A549 (cell line): Measurements from ENCODE around the gene ORC3. TPM values are rescaled to one million over a fixed set of nuclear protein-coding genes. Genes with fewer than 3 reads are reported as not detected.
A peak's percentile ranks its signal among the peaks of the same experiment; 100 is the strongest.

ENCODE experiments used
- ATAC-seq, 2 experiments: fragments of 200-7000 bp in 1 of 2; fragments of >200 bp in 1 of 2; cut with Nextera tagmentation in 1 of 2; cut with Tn5 transposase in 1 of 2; 3 replicates each; pipeline versions ENCODE4 v1.8.0 to v1.9.1; 2018 to 2020; ENCODE audit warnings: mild to moderate bottlenecking in 1 of 2, moderate library complexity in 1 of 2
- CTCF ChIA-PET: fragments of 300-600 bp; sonication (Branson Sonifier 250); formaldehyde crosslinking; extraction: SDS; loops from one replicate; lab custom pipeline; 2021; ENCODE audit warnings: antibody characterized with exemption, inconsistent platforms; lab: Yijun Ruan, JAX
- POLR2A ChIA-PET: fragments of 350-600 bp; formaldehyde crosslinking; extraction: SDS; loops from one replicate; lab custom pipeline; 2021; ENCODE audit warnings: antibody characterized with exemption, inconsistent platforms; lab: Yijun Ruan, JAX
- DNase-seq, 2 experiments: peaks; one replicate each; pipeline versions ENCODE4 v3.0.0 to v3.0.0-alpha.2; 2011 to 2016; ENCODE audit warnings: low read depth in 1 of 2, low spot score in 1 of 2
- FAIRE-seq: peaks from 2 replicates; lab custom pipeline; 2011; peaks lifted over from hg19 to GRCh38; lab: Jason Lieb, UNC
- H3K27ac ChIP-seq, 2 experiments: fragments of >200 bp; sonication (Bioruptor Twin); formaldehyde crosslinking; 3 replicates each; pipeline ENCODE4 v1.5.1; 2016 to 2017
- H3K4me1 ChIP-seq: fragments of >200 bp; sonication (Bioruptor Twin); formaldehyde crosslinking; 3 replicates; pipeline ENCODE4 v1.6.1; 2016
- H3K4me2 ChIP-seq: fragments of >200 bp; sonication (Bioruptor Twin); formaldehyde crosslinking; 3 replicates; pipeline ENCODE4 v1.6.1; 2016
- H3K4me3 ChIP-seq: fragments of >200 bp; sonication (Bioruptor Twin); formaldehyde crosslinking; 3 replicates; pipeline ENCODE4 v1.5.1; 2016
- H3K9me3 ChIP-seq: fragments of >200 bp; sonication (Bioruptor Twin); formaldehyde crosslinking; 3 replicates; pipeline ENCODE4 v1.6.1; 2016
- BHLHE40 ChIP-seq: IDR thresholded peaks from 2 replicates; pipeline ENCODE4 v1.6.1; 2012; ENCODE audit warnings: low read depth, low read length, inconsistent platforms
- CBX2 ChIP-seq: fragments of 200-600 bp; sonication (generic); IDR thresholded peaks from 2 replicates; pipeline ENCODE4 v1.6.1; 2016; ENCODE audit warnings: low read depth, mild to moderate bottlenecking, borderline replicate concordance
- CTCF ChIP-seq: fragments of >200 bp; sonication (Bioruptor Twin); formaldehyde crosslinking; IDR thresholded peaks from 3 replicates; pipeline ENCODE4 v1.5.1; 2016
- EHF ChIP-seq: fragments of 250-450 bp; sonication (Bioruptor Pico); IDR thresholded peaks from 2 replicates; pipeline ENCODE4 v1.5.0; 2020; ENCODE audit warnings: mild to moderate bottlenecking
- EHMT2 ChIP-seq: fragments of 200-600 bp; sonication (generic); IDR thresholded peaks from 2 replicates; pipeline ENCODE4 v1.6.1; 2016; ENCODE audit warnings: antibody characterized with exemption, low read depth, mild to moderate bottlenecking, moderate library complexity
- ELK1 ChIP-seq: fragments of 150-350 bp; IDR thresholded peaks from 2 replicates; pipeline ENCODE4 v1.6.1; 2014; ENCODE audit warnings: low read depth, mild to moderate bottlenecking, low read length
- FOSB ChIP-seq: fragments of 250-450 bp; sonication (Bioruptor Pico); IDR thresholded peaks from 2 replicates; pipeline ENCODE4 v1.5.0; 2020; ENCODE audit warnings: mild to moderate bottlenecking, moderate library complexity
- FOSL2 ChIP-seq, 2 experiments: fragments of 450-650 bp in 1 of 2; fragments of >200 bp in 1 of 2; sonication (Bioruptor Twin) in 1 of 2; formaldehyde crosslinking; IDR thresholded peaks; 2 replicates each; pipeline versions ENCODE4 v1.5.0 to v1.6.1; 2016 to 2020; ENCODE audit warnings: mild to moderate bottlenecking in 1 of 2, moderate library complexity in 1 of 2
- FOXS1 ChIP-seq: fragments of 250-450 bp; sonication (Bioruptor Pico); IDR thresholded peaks from 2 replicates; pipeline ENCODE4 v1.5.0; 2020; ENCODE audit warnings: mild to moderate bottlenecking, moderate library complexity
- GATA3 ChIP-seq: IDR thresholded peaks from 2 replicates; pipeline ENCODE4 v1.6.1; 2012; ENCODE audit warnings: borderline replicate concordance
- HDAC2 ChIP-seq: fragments of 200-600 bp; sonication (generic); IDR thresholded peaks from 2 replicates; pipeline ENCODE4 v1.6.1; 2016
- HEYL ChIP-seq: fragments of 250-450 bp; sonication (Bioruptor Pico); IDR thresholded peaks from 2 replicates; pipeline ENCODE4 v1.8.0; 2021; ENCODE audit warnings: mild to moderate bottlenecking, moderate library complexity
- HOXA7 ChIP-seq: fragments of 250-450 bp; sonication (Bioruptor Pico); IDR thresholded peaks from 2 replicates; pipeline ENCODE4 v1.5.0; 2020; ENCODE audit warnings: mild to moderate bottlenecking, moderate library complexity
- JUN ChIP-seq, 2 experiments: fragments of >200 bp; sonication (Bioruptor Twin); formaldehyde crosslinking; IDR thresholded peaks; 2 replicates in 1 of 2; 3 replicates in 1 of 2; pipeline ENCODE4 v1.6.1; 2016 to 2017
- JUNB ChIP-seq: fragments of >200 bp; sonication (Bioruptor Twin); formaldehyde crosslinking; IDR thresholded peaks from 2 replicates; pipeline ENCODE4 v1.6.1; 2016
- KDM1A ChIP-seq: fragments of 200-600 bp; sonication (generic); IDR thresholded peaks from 2 replicates; pipeline ENCODE4 v1.6.1; 2016; ENCODE audit warnings: low read depth, mild to moderate bottlenecking
- MAFK ChIP-seq: fragments of 450-650 bp; IDR thresholded peaks from 2 replicates; pipeline ENCODE4 v1.6.1; 2014; ENCODE audit not compliant: partially characterized antibody
- MAZ ChIP-seq: fragments of 150-350 bp; IDR thresholded peaks from 2 replicates; pipeline ENCODE4 v1.6.1; 2014; ENCODE audit warnings: antibody characterized with exemption, low read depth, low read length, borderline replicate concordance
- NFE2L2 ChIP-seq: fragments of 150-350 bp; conservative IDR thresholded peaks from 2 replicates; pipeline ENCODE4 v1.6.1; 2014; ENCODE audit warnings: low read length
- PHF8 ChIP-seq: fragments of 200-600 bp; sonication (generic); IDR thresholded peaks from 2 replicates; pipeline ENCODE4 v1.6.1; 2016; ENCODE audit warnings: low read depth, mild to moderate bottlenecking, antibody characterized with exemption, moderate library complexity, borderline replicate concordance
- POLR2A ChIP-seq: IDR thresholded peaks from 2 replicates; pipeline ENCODE4 v1.6.1; 2012; ENCODE audit warnings: mild to moderate bottlenecking, low read length
- RARB ChIP-seq: fragments of 250-450 bp; sonication (Bioruptor Pico); IDR thresholded peaks from 2 replicates; pipeline ENCODE4 v1.8.0; 2021; ENCODE audit warnings: mild to moderate bottlenecking, moderate library complexity
- RCOR1 ChIP-seq: fragments of 150-350 bp; IDR thresholded peaks from 2 replicates; pipeline ENCODE4 v1.6.1; 2014; ENCODE audit warnings: antibody characterized with exemption, low read length, low read depth
- RNF2 ChIP-seq: fragments of 200-600 bp; sonication (generic); IDR thresholded peaks from 2 replicates; pipeline ENCODE4 v1.6.1; 2016; ENCODE audit warnings: low read depth, mild to moderate bottlenecking, antibody characterized with exemption, moderate library complexity, borderline replicate concordance
- SMC3 ChIP-seq: fragments of >200 bp; sonication (Bioruptor Twin); formaldehyde crosslinking; IDR thresholded peaks from 3 replicates; pipeline ENCODE4 v1.6.1; 2018; ENCODE audit warnings: inconsistent platforms
- TFCP2L1 ChIP-seq: fragments of 250-450 bp; sonication (Bioruptor Pico); IDR thresholded peaks from 2 replicates; pipeline ENCODE4 v1.5.0; 2021; ENCODE audit warnings: mild to moderate bottlenecking
- TP53 ChIP-seq: fragments of 250-450 bp; sonication (Bioruptor Pico); IDR thresholded peaks from 2 replicates; pipeline ENCODE4 v1.5.0; 2021; ENCODE audit warnings: mild to moderate bottlenecking, moderate library complexity
- ZC3H11A ChIP-seq: fragments of 450-650 bp; IDR thresholded peaks from 2 replicates; pipeline ENCODE4 v1.6.1; 2014; ENCODE audit warnings: antibody characterized with exemption, mild to moderate bottlenecking
- ZNF302 ChIP-seq: fragments of 250-450 bp; sonication (Bioruptor Pico); IDR thresholded peaks from 2 replicates; pipeline ENCODE4 v1.9.0; 2021; ENCODE audit warnings: inconsistent platforms, mild to moderate bottlenecking, moderate library complexity
- ZSCAN20 ChIP-seq: fragments of 250-450 bp; sonication (Bioruptor Pico); IDR thresholded peaks from 2 replicates; pipeline ENCODE4 v1.8.0; 2022; ENCODE audit warnings: mild to moderate bottlenecking, moderate library complexity
- WGBS: methylation state at CpG from one replicate; pipeline ENCODE4 v1.1.6; 2017; ENCODE audit errors: missing lambda C conversion rate; 5-methylcytosine and 5-hydroxymethylcytosine counted together
- polyA minus RNA-seq: library from RNA; depleted of rRNA, polyadenylated mRNA; stranded (reverse); fragments of >200 nt; gene quantifications from 2 replicates; pipeline ENCODE4 v1.2.3, GENCODE V29; 2011; rRNA and poly(A)+ RNA removed
- polyA plus RNA-seq, 4 experiments: library from polyadenylated mRNA; depleted of rRNA in 3 of 4; stranded (reverse); fragments of >200 nt; fragmentation: RNase III in 1 of 4; extraction: RNeasy Plus Mini Kit Qiagen cat#74134 plus additional on column Dnase treatment in 1 of 4; gene quantifications; 2 replicates in 3 of 4; 3 replicates in 1 of 4; pipeline ENCODE4 v1.2.3, GENCODE V29; 2011 to 2017
- TF ChIP-seq, protein P1 (sequence below): IDR thresholded peaks from 2 replicates; pipeline ENCODE4 v1.6.1; 2012
- TF ChIP-seq, protein P2 (sequence below): fragments of >200 bp; sonication (Bioruptor Twin); formaldehyde crosslinking; IDR thresholded peaks from 3 replicates; pipeline ENCODE4 v1.6.1; 2016
- TF ChIP-seq, protein P3 (sequence below): IDR thresholded peaks from 2 replicates; pipeline ENCODE4 v1.6.1; 2012

Gene ORC3
- polyA plus RNA-seq (2011; rRNA removed) (48.3 and 50.1 TPM in 2 replicates), polyA plus RNA-seq (2017; fragmentation: RNase III; extraction: RNeasy Plus Mini Kit Qiagen cat#74134 plus additional on column Dnase treatment) (25.5 to 30.5 TPM (median 27.8 TPM) in 3 replicates), polyA minus RNA-seq (11.4 and 14.9 TPM in 2 replicates)
- 13.4 TPM in 2 replicates for polyA plus RNA-seq (2012; cell fraction: cytosol; rRNA removed)
- 7.0 and 8.4 TPM in 2 replicates for polyA plus RNA-seq (2012; cell fraction: nucleus; rRNA removed)

DNA sequence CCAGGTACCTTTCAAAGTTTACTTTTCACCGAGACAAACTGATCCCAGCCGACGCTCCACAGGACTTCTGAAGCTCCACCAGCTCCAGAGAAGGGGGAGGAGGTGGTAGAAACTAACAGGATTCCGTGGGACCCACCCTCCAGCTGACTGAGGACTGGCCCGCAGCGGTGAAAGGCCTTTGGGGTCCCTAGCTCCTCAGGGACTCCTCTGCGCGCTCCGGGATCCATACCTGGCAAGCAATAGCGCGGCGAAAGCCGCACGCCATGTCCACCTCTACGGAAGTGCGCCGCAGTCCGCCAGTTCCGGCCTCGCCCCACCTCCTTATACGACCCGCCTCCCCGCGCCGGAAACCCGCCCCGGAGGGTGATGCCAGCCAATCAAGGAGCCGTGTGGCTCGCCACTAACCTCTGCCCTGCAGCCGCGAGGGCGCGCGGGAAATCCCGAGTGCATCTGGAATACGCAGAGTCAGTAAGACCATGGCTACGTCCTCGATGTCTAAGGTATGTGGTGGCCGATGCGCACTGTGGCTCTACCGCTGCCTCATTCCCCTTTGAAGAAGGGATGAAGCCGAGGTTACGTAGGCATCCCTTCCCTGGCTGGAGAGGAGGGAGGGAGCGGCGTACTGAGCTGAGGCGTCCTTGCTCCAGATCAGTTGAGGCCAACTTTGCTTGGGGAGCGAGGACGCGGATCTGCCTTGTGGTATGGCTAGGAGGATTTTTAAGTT, at the start of gene ORC3, which contains the start of gene RARS2:
ORC3 (plus strand) TSS at position 443 of the 724 bp plus-strand sequence; CDS start at position 477, 34 bp downstream.
RARS2 (minus strand) TSS at position 295 of the 724 bp plus-strand sequence; CDS start at position 265, 30 bp downstream.
- peak within 1 kb of the TSS; percentile 90 for H3K4me2 ChIP-seq
- H3K4me1 ChIP-seq: peaks cover 19% of the 10 kb centered on the region; the same call in 2 of the 3 replicates
- peak within 1 kb of the TSS; percentile 66 for H3K4me3 ChIP-seq
- WGBS: 0% methylated on average over 8 of the region's 49 CpGs
- peak within 1 kb of the TSS; percentile 88 to 90 for H3K27ac ChIP-seq
- ChIA-PET POLR2A (interaction anchor here (0.6 to 1.5 kb wide), 5 partner anchors 11 to 214 kb away, joined by 3 to 8 read pairs (median 3); partner anchors contain the start of gene AKIRIN2), CTCF (interaction anchor here (0.7 kb wide), 1 partner anchor 19 kb away, joined by 3 read pairs; no protein-coding TSS in a partner anchor)
- FAIRE-seq (no peak), DNase-seq (peak; percentile 91 to 92), ATAC-seq (peak; percentile 100)
- no peaks in the 10 kb centered on the region for H3K9me3 ChIP-seq
- TF ChIP-seq FOSL2 (IDR thresholded peaks at IDR 0.05) (no peak), FOSL2 (CRISPR knock-in tag; IDR thresholded peaks at IDR 0.05) (no peak), RCOR1 (no peak), ZC3H11A (no peak), HOXA7 (CRISPR knock-in tag) (no peak), ELK1 (no peak), ZNF302 (CRISPR knock-in tag) (no peak), MAZ (0 out of 2 replicates have a peak, but pooled peaks have one; percentile 44), HEYL (CRISPR knock-in tag) (no peak), MAFK (peak; percentile 45), CBX2 (no peak), BHLHE40 (no peak), FOXS1 (no peak), HDAC2 (no peak; the same call in 1 of the 2 replicates), PHF8 (peak; percentile 78; the same call in 1 of the 2 replicates), EHF (CRISPR knock-in tag) (no peak), POLR2A (peak; percentile 70), RARB (no peak), EHMT2 (no peak), NFE2L2 (no peak), JUNB (no peak), JUN (IDR thresholded peaks at IDR 0.05) (peak; percentile 36 to 83; a peak in 2 of 5 replicates), CTCF (no peak), TFCP2L1 (CRISPR knock-in tag) (no peak), ZSCAN20 (CRISPR knock-in tag) (no peak), KDM1A (no peak), RNF2 (no peak), SMC3 (no peak), GATA3 (no peak), FOSB (CRISPR knock-in tag) (no peak), TP53 (no peak)
- TF ChIP-seq, protein P1, sequence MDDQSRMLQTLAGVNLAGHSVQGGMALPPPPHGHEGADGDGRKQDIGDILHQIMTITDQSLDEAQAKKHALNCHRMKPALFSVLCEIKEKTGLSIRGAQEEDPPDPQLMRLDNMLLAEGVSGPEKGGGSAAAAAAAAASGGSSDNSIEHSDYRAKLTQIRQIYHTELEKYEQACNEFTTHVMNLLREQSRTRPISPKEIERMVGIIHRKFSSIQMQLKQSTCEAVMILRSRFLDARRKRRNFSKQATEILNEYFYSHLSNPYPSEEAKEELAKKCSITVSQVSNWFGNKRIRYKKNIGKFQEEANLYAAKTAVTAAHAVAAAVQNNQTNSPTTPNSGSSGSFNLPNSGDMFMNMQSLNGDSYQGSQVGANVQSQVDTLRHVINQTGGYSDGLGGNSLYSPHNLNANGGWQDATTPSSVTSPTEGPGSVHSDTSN: no peak
- TF ChIP-seq, protein P2, sequence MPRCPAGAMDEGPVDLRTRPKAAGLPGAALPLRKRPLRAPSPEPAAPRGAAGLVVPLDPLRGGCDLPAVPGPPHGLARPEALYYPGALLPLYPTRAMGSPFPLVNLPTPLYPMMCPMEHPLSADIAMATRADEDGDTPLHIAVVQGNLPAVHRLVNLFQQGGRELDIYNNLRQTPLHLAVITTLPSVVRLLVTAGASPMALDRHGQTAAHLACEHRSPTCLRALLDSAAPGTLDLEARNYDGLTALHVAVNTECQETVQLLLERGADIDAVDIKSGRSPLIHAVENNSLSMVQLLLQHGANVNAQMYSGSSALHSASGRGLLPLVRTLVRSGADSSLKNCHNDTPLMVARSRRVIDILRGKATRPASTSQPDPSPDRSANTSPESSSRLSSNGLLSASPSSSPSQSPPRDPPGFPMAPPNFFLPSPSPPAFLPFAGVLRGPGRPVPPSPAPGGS: peak; percentile 67; the same call in 2 of the 3 replicates
- TF ChIP-seq, protein P3, sequence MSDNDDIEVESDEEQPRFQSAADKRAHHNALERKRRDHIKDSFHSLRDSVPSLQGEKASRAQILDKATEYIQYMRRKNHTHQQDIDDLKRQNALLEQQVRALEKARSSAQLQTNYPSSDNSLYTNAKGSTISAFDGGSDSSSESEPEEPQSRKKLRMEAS: peak; percentile 80
